Stimulated activated CD8-positive, alpha-beta memory T cell treated with anti-CD3 and anti-CD28 coated beads, Interleukin-12 subunit alpha, Interleukin-12 subunit beta, amount 100 ng/mL, for 24 hours (primary cell): ENCODE measurements around the gene CUEDC2.
"Not testable (repeated sequence)": the region's sequence is repeated elsewhere in the genome, so short reads cannot be mapped to it uniquely, and the experiment has no call there.

Experiments
- DNase-seq: peaks from one replicate; pipeline ENCODE4 v3.0.0-alpha.2; 2020; ENCODE audit errors: extremely low read depth

The CUEDC2 gene

DNA sequence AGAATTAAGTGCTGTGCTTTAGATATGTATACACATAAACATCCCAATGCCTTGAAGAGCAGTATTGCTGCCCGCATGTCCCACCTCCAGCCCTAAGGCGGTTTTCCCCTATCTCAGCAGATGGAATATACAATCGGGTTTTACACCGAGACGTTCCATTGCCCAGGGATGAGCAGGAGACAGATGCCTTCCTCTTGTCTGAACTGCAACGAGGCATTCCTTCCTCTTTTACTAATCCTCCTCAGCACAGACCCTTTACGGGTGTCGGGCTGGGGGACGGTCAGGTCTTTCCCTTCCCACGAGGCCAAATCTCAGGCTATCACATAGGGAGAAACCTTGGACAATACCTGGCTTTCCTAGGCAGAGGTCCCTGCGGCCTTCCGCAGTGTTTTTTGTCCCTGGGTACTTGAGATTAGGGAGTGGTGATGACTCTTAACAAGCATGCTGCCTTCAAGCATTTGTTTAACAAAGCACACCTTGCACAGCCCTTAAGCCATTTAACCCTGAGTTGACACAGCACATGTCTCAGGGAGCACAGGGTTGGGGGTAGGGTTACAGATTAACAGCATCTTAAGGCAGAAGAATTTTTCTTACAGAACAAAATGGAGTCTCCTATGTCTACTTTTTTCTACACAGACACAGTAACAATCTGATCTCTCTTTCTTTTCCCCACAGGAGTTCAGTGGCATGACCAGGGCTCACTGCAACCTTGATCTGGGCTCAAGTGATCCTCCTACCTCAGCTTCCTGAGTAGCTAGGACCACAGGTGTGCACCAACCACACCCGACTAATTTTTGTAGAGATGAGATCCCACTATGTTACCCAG lies 22.5 kb upstream of the CUEDC2 start:
- not testable (repeated sequence) for DNase-seq

DNA sequence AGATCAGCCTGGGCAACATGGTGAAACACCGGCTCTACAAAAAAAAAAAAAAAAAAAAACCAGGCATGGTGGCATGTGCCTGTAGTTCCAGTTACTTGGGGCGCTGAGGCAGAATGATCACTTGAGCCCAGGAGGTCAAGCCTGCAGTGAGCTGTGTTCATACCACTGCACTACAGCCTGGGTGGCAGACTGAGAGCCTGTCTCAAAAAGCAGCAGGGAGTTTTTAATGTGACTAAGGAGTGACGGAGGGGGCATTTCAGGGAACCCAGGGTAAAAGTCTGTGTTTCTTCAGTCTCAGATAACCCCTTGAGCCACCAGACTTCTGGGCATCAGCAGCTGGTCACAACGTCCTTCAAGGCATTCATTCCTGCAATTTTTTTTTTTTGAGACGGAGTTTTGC lies 21.1 kb upstream of the CUEDC2 start:
- no peak for DNase-seq

DNA sequence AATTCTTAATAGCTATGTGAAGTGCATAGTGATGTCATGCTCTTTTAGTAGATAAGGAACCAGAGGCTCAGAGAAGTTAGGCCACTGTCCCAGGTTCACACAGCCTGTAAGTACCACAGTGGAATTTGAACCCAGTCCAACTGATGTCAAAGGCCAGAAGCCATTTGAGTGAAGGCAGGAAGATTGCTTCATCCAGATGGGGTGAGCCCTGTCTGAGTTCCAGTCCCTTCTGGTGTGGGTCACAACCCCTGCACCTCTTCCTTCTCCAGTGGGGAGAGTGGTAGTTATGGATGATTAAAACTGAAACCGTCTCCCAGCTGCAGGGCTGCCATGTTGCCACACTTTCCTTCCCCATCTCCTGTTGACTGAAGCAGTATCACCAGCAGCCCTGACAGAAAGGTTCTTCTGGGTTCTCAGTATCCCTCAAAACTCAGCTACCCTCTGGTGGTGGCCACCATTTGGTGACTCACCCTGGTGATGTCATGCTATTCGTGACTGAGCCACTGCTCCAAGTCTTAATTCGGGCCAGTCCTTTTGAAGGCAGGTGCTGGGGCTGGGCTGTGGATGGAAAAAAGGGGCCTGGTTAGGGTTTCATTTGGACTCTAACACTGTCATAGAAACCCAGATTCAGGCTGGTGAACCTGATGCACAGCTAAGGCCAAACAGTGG lies 20.4 kb upstream of the CUEDC2 start:
- peak; percentile 38 for DNase-seq

DNA sequence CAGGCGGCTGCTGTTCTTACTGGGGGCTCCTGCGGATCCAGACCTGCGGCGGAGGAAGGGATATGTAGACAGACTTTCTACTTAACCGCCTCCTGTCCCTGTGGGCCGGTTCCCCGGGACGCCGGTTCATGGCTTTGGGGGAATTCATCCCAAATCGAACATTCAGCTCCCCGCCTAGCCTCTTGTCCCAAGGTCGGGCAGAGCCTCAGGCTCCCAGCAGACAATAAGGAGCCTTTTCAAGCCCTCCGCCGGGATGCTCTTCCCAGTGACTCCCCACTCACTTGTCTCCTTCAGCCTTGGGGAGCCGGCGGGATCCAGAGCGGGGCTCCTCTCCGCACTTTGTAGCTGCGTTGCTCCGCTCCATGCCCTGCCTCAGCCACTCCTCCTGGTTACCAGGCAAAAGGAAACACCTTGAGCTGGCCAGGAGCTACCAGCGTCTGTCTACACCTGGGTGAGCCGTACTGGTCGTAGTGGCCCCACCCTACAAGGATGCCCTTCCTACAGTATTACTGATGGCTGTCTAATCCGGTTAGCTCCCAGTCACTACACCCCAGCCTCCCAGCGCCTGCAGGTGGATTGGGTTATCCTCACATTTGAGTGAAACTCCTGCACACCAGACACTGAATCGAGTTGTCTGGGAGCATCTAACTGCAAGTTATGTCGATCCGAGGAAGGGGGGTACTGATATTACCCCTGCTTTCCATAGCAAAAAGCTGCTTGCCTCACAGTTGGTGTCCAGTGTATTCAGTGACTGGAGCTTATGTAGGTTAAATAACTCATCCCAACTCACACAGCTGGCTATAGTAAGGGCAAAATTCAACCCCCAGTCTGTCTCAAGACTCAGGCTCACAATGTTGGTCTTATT lies 19.0 kb upstream of the CUEDC2 start, which contains the start of gene C10orf95:
Gene C10orf95, minus strand, starts transcription at position 439 of the 865 bp plus-strand sequence. CDS start 450 bp downstream, outside the sequence.
- DNase-seq: no peak

DNA sequence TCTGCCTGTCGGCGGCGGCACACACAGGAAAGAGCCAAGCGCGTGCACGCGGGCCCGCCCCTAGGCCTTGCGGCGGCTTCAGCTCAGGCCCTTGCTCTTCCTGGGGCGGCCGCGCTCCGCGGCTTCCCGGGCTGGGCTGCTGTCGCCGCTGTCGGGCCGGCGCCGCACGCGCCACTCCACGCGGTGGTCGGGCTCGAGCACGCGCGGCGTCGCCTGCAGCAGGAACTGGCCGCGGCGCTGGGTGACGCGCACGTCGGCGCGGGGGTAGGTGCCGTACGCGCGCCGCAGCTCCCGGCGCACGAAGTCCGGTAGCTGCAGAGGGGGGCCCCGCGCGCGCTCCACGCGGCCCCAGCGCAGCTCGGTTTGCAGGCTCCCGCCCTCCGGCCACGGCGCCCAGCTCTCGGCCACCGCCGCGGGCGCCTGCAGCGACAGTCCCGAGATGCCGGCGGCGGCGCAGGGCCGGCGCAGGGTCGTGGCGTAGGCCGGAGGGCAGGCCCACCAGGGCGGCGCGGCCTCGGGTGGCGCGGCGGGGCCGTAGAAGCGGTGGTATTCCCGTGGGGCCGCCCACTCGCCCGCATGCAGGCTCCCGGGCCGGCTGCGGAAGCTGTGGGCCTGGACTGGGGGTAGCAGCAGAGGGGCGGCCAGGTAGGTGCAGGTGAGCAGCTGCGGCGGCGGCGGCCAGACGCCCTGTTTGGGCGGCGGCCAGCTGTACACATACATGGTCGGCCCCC lies 18.2 kb upstream of the CUEDC2 start:
- peak; percentile 62 for DNase-seq

DNA sequence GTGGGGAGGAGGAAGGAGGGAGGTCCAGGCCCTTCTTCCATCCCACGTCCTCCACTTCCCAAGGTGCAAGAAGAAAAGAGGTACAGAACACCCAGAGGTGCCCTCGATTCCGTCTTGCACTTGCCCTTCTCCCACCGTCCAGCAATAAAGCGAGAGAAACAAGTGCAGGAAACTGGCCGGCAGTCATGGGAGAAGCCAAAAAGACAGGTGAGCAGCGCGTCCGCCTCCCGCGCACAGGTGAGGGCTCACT lies 17.7 kb upstream of the CUEDC2 start:
- no peak for DNase-seq

DNA sequence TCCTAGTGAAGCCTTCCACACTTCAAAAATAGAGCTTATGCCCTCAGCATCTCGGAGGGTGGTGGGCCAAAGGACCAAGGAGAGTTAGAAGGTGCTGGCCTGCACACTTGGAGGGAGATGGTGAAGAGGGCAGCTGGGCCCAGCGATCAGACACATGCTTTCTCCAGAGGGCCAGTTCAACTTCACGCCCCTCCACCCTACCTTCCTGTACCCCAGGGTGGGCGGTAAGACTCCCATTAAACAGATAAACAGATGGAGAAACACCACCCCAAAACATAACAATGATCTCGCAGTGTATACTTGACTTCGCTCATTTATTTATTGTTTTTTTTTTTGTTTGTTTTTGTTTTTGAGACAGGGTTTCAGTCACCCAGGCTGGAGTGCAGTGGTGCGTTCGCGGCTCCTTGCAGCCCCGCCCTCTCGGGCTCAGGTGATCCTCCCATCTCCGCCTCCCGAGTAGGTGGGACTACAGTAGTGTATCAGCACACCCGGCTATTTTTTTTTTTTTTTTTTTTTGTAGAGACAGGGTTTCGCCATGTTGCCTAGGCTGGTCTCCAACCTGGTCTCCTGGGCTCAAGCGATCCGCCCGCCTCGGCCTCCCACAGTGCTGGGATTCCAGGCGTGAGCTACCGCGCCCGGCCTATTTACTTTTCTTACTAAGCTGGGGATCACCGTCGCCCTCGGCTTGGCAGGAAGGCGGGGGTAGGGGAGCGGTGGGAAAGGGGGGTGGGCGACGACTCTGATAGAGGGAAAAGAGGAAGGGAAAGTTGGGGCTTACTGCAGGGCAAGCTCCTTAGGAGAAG lies 17.1 kb upstream of the CUEDC2 start:
- DNase-seq: peak; percentile 65

DNA sequence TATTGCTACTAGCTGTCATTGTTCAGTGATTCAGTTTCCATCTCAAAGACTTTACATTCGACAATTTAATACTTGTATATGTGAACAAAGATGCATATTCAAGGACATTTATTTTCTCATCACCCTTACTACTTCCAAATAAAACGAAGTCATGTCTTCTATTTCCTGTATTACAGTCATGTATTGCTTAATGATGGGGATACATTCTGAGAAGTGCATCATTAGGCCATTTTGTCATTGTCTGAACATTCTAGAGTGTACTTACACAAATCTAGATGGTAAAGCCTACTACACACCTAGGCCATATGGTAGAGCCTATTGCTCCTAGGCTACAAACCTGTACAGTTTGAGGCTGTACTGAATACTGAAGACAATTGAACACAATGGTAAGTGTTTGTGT lies 12.5 kb upstream of the CUEDC2 start:
- DNase-seq: no peak

DNA sequence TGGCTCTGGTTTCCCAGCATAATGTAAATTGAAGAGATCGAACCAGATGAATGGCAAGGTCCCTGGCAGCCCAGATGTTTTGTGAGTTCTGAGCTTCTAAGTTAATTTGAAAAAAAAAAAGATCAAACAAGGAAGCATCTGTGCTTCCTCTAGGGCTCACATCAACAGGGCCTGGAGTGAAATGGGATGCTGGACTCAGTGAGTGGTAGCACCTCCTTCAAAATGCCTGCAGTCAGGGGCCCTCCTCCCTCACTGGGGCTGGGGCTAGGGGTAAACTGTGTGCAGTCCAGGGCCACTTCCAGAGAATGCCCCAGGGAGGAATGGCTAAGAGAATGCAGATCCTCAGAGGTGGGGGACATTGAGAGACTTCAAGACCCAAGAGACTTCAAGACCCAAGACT lies 6.0 kb upstream of the CUEDC2 start:
- DNase-seq: no peak

DNA sequence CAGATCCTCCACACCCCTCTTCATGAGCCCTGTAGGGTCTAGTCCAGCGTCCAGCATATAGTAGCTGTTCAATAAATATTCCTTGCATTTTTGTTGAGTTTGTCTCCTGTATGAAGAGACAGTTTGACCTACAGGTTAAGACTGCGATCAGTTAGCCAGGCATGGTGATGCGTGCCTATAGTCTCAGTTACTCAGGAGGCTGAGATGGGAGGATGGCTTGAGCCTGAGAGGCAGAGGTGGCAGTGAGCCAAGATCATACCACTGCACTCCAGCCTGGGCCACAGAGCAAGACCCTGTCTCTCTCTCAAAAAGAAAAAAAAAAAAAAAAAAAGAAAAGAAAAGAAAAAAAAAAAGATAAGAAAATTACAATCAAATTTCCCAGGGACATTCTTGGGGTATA lies 5.1 kb upstream of the CUEDC2 start:
- DNase-seq: no peak

DNA sequence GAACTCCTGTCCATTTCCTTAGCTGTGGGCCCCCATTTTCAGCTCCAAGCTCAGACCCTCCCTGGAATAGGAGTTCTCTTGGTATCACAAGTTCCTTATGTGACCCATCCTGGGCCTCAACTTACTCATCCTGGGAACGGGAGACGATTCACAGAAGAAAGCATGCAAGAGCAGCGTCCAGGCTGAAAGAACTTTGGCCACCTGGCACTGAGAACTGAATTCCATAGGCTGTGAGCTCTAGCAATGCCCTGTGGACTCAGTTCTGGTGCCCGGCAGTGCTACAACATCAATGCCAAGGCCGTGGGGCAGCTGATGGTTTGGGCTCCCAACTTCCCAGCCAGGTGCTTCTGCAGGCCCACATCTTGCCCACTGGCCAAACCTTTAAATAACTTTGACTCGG lies 3.9 kb upstream of the CUEDC2 start:
- no peak for DNase-seq

DNA sequence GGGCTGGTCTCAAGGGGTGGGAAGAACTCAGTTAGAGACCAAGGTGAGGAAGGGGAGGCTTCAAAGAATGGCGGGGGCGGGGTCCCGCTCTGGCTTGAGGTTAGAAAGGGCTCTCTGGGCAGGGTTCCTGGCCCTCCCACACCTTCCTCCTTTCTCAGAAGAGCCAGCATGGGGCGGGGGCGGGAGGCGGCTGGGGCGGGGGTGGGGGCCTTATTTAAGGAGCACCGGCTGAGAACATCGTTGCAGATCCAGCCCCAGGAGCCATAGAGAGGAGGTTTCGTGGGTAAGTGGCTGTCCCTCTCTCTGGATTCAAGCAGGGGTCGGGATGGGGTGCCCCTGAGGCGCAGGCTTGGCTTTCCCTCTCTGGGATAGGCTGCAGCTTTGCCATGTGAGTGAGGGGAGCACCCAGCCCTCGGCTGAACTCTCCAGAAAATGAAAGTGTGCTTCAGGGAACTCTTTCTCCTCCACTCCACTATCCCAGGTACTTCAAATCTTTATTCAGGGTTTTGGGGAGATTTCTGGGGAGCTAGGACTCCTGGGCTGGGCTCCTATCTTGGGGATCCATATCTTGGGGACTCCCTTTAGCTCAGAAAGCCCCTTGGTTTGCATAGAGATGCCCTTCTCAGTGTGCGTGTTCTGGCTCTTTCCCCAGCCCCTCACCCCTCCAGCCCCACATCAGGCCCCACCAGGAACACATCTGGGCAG lies 3.3 kb upstream of the CUEDC2 start:
- DNase-seq: no peak

DNA sequence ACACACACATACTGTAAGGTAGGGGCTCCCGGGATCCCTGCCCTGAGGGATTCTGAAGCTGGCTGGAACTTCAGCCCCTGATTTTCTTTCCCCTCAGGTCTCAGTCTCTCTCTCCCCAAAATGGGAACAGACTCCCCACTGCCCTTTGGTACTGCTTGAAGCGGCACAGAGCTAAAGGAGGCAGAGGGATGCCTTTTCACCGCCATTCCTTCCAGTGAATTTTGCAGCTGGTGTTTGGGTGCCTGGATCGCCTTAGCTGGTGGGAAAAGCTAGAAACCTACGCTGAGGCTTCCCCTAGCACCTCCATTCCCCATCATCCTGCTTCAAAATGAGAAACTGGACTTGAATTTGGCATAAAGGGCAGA lies 2.7 kb upstream of the CUEDC2 start:
- DNase-seq: no peak

DNA sequence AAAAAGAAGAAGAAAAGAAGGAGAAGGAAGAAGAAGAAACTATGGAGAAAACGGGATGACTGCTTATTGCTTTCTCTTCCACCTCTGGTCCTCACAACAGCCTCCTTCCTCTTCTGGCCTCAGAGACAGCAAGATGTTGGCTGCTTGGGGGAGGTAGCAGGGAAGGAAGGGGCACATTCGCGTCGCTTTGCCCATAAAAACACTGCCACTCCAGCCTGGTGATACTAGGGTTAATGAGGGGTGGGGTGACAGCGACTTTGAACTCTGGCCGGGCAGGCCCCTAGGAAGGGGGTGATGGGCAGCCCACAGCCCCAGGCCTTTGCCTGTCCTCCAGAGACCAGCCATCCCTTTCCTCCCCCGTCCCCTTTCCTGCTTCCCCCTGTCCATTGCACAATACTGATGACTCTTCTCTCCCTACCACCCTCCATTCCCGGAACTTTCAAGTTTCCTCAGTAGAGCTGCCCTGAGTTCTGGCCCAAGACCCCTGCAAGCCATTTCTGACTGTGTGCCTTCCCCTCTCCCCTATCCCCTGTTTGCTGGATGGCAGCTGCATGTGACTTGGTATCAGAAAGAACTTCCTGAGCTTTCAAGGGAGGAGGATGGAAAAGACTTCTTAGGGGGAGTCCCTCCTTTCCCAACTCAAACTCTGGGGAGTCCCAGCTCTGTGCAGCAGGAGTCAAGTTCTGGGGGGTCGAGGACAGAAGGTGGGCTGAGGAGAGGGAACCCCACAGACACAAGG lies 2.2 kb upstream of the CUEDC2 start:
- DNase-seq: no peak

DNA sequence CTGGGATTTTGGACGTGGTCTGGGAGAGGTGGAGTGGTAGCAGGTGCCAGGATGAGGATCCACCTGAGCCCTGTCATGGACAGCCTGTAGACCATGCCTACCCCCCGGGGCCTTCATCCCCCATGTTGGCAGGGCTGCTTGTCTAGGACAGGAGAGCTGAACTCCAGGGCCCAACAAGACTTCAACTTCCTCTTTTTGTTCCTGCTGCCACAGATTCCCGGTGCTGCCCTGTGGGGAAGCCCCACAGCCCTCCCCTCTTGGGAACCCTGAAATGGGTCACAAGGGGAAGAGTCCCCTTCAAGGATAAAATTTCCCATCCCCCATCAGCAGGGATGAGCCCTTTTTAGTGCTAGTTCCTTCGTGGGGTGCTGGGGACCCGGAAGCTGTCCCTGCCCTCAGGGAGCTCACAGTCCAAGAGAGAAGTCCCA lies 1.3 kb upstream of the CUEDC2 start:
- DNase-seq: no peak

DNA sequence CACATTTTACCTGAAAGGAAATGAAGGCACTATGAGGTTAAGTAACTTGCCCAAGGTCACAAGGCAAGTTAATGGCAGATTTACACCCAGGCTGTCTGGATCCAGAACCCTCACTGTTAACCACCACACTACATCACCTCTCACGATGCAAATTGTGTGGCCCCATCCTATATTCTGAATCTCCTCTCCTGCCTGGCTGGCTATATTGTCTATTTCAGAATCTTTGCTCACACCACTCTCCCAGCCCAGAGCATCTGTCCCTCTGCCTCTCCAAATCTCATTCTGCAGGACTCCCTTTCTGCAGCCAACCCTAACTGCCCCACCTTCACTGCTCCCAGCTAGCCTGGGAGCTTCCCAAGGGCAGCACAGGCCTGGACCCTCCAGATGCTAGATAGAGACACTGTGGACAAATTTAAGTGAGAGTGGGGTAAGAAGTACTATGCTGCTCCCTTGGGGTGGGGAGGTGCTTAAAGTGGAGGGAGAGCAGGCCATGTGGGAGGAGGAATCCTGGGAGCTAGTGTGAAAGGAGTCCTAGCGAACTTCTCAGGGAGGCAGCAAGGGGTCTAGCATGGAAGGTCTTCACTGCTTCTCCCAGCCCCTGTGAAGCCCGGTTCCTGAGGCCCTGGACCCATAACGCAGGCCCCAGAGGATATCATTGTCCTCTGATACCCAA lies 786 bp downstream of the CUEDC2 start:
- no peak for DNase-seq

DNA sequence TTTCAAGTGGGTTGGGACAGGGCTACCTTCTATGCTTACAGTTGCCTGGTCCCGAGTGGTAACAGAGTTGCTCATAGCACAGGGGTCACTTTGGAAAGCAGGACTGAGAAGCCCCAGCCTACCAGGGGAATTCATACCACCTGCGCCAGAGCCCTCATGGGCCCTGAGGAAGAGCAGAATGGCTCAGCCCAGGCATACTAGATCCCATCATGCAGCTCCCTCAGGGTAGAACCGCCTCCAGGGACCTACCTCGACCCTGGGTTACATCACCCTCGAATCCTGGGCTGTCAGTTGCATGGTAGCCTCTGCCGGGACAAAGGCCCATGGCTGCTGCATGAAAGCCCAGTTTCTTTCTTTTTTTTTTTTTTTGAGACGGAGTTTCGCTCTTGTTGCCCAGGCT lies 2.9 kb downstream of the CUEDC2 start:
- no peak for DNase-seq

DNA sequence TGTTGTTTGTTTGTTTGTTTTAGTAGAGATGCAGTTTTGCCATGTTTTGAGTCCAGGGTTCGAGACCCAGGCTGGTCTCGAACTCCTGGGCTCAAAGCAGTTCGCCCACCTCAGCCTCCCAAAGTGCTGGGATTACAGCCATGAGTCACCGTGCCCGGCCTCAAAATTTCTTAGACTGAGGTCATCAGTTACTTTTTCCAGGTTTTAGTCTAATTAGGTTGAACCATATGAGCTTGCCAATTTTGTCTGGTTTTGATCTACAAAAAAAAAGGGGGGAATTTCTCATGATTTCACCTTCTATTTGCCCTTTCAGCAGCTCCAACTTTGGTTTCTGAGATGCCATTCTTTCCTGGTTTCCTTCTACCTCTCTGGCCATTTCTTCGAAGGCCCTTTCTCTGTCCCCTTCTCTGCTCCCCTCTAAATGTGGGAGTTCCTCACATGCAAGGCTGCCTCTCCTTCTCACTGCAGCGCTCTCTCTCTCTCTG lies 5.5 kb downstream of the CUEDC2 start:
- no peak for DNase-seq

DNA sequence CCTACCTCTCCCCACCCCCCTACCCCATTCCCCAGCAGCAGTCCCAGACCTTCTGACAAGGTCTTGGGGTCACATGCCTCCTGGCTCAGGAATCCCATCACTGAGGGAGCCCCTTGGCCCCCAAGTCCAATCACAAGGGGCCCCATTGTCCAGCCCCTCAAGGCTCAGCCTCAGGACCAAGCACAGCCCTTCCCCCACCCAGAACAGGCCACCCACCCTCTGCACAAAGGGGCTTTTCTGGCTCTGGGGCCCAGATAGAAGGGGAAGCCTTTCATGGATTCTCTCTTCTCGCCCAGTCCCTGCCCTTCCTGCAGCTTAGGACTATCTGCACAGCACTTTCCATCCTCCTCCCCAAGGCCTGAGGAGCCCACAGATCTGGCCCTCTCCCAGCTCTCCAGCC lies 6.9 kb downstream of the CUEDC2 start:
- DNase-seq: no peak
